ENCODE data around the gene IL10RB. TPM values are rescaled to one million over a fixed set of nuclear protein-coding genes. Genes with fewer than 3 reads are reported as not detected.
A peak's percentile ranks its signal among the peaks of the same experiment; 100 is the strongest.

Gene IL10RB
- total RNA-seq, 1 donor from 2014 or later = 37.9 TPM

- Mint-ChIP-seq H3K4me1 (peaks cover 32% of the 10 kb centered on the region), H3K36me3 (ENCODE audit: low read depth) (peaks cover 10% of the 10 kb centered on the region), H3K27ac (no peak within 1 kb of the TSS), H3K27me3 (no peaks in the 10 kb centered on the region), H3K4me3 (no peak within 1 kb of the TSS), H3K9me3 (no peaks in the 10 kb centered on the region)
- POLR2A ChIA-PET = interaction anchor here (0.6 to 2.2 kb wide), 44 partner anchors 8 to 612 kb away, joined by 3 to 54 read pairs (median 7); partner anchors contain the start of genes IFNGR2, IL10RB and TMEM50B
- CTCF ChIA-PET = interaction anchor here (0.7 to 2.0 kb wide), 11 partner anchors 25 to 126 kb away, joined by 3 to 20 read pairs (median 6); partner anchors contain the start of gene IL10RB
- no peak for TF ChIP-seq CTCF (IDR thresholded peaks at IDR 0.05)
- intact Hi-C loops (cut with micrococcal nuclease) = loop anchor here (1.0 to 5.0 kb wide), 12 partner anchors 16 to 318 kb away; partner anchors contain the start of genes CRYZL1, GART, IFNGR2 and IL10RB
- DNase-seq (peak; percentile 97), ATAC-seq (ENCODE audit: low read depth) (peak; percentile 80)
Measured at GRCh38 chr21:33324291-33325221, 58.4 kb downstream of the IL10RB start, which contains the start of gene IFNAR1. IFNAR1 (plus strand) TSS chr21:33324970; CDS start chr21:33325056, 86 bp downstream.

- TF ChIP-seq CTCF (IDR thresholded peaks at IDR 0.05) = no peak
- intact Hi-C loops (cut with micrococcal nuclease) = loop anchor here (1.0 to 2.0 kb wide), 5 partner anchors 15 to 217 kb away; partner anchors contain the start of genes GART, IFNGR2, SON and TMEM50B
- Mint-ChIP-seq H3K4me3 (no peak overlapping the region), H3K27ac (no peak overlapping the region), H3K36me3 (ENCODE audit: low read depth) (peaks cover 15% of the 10 kb centered on the region), H3K4me1 (peaks cover 41% of the 10 kb centered on the region), H3K27me3 (no peaks in the 10 kb centered on the region), H3K9me3 (no peaks in the 10 kb centered on the region)
- ATAC-seq (ENCODE audit: low read depth) (peak; percentile 43), DNase-seq (no peak)
- ChIA-PET CTCF (interaction anchor here (0.7 to 2.0 kb wide), 11 partner anchors 26 to 127 kb away, joined by 3 to 20 read pairs (median 6); partner anchors contain the start of gene IL10RB), POLR2A (interaction anchor here (0.6 to 2.2 kb wide), 44 partner anchors 7 to 613 kb away, joined by 3 to 54 read pairs (median 7); partner anchors contain the start of genes IFNGR2, IL10RB and TMEM50B)
Measured at GRCh38 chr21:33325222-33326067, 59.3 kb downstream of the IL10RB start.

GRCh38 chr21:33327326-33327725 lies 61.2 kb downstream of the IL10RB start:
- Mint-ChIP-seq H3K27ac (peak overlapping the region; percentile 53), H3K9me3 (peaks cover 2% of the 10 kb centered on the region), H3K27me3 (no peaks in the 10 kb centered on the region), H3K4me3 (peak overlapping the region; percentile 41), H3K36me3 (ENCODE audit: low read depth) (peaks cover 24% of the 10 kb centered on the region), H3K4me1 (peaks cover 60% of the 10 kb centered on the region)
- DNase-seq (no peak), ATAC-seq (ENCODE audit: low read depth) (no peak)
- TF ChIP-seq CTCF (IDR thresholded peaks at IDR 0.05) = no peak
- ChIA-PET POLR2A (no interaction called here), CTCF (no interaction called here)
- intact Hi-C loops (cut with micrococcal nuclease) = no loop called here

GRCh38 chr21:33327792-33328433 lies 61.7 kb downstream of the IL10RB start:
- H3K36me3 Mint-ChIP-seq (ENCODE audit: low read depth) = peaks cover 29% of the 10 kb centered on the region
- POLR2A ChIA-PET = interaction anchor here (1.2 kb wide), 2 partner anchors 61 to 90 kb away, joined by 3 read pairs; partner anchors contain the start of gene IL10RB
- CTCF ChIA-PET = interaction anchor here (0.8 kb wide), 1 partner anchor 131 kb away, joined by 3 read pairs; no protein-coding TSS in a partner anchor
- DNase-seq = no peak
- ATAC-seq (ENCODE audit: low read depth) = no peak
- peak overlapping the region; percentile 53 for H3K27ac Mint-ChIP-seq
- no peak for TF ChIP-seq CTCF (IDR thresholded peaks at IDR 0.05)
- intact Hi-C loops (cut with micrococcal nuclease) = no loop called here
- H3K4me1 Mint-ChIP-seq = peaks cover 66% of the 10 kb centered on the region
- no peaks in the 10 kb centered on the region for H3K27me3 Mint-ChIP-seq
- peaks cover 6% of the 10 kb centered on the region for H3K9me3 Mint-ChIP-seq
- peak overlapping the region; percentile 41 for H3K4me3 Mint-ChIP-seq
